GM21786 (cell line): Measurements from ENCODE around the gene CACNA1C.

Experiments
- ATAC-seq: cut with Tn5 transposase; IDR thresholded peaks from one replicate; pipeline ENCODE4 v1.9.1; 2021; ENCODE audit not compliant: unreplicated experiment

CACNA1C gene

DNA sequence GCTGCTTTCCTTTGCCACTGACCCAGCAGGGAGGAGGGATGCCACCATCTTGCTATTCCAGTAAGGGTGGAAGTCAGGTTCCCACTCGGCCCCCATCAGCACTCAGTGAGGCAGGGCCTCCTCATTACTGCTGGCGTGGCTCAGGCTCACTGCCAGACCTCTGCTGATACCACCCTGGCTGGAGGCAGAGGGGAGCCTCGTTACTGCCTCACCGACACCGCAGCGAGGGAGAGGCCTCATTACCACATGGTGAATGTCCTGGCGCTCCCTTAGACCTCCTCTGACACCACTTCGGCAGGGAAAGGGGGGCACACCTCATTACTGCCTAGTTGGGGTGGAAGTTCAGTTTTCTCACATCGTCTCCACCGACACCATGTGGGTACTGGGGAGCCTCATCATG lies 354.1 kb downstream of the CACNA1C start:
- ATAC-seq: no peak

DNA sequence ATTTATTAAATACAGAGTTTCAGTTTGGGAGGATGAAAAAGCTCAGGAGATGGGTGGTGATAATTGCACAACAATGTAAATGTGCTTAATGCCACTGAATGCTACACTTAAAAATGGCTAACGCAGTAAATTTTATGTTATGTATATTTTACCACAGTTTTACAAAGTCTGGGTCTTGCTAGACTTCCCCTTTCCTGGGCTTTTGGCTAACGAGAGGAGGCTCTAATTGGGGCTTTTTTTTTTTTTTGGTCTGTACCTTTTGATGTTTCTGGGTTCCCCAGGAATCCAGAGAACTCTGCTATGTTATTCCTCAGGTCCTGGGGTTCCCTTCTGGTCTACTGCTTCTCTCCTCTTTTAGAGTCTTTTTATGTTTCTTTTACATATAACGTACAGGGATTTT lies 355.5 kb downstream of the CACNA1C start:
- ATAC-seq: no peak

DNA sequence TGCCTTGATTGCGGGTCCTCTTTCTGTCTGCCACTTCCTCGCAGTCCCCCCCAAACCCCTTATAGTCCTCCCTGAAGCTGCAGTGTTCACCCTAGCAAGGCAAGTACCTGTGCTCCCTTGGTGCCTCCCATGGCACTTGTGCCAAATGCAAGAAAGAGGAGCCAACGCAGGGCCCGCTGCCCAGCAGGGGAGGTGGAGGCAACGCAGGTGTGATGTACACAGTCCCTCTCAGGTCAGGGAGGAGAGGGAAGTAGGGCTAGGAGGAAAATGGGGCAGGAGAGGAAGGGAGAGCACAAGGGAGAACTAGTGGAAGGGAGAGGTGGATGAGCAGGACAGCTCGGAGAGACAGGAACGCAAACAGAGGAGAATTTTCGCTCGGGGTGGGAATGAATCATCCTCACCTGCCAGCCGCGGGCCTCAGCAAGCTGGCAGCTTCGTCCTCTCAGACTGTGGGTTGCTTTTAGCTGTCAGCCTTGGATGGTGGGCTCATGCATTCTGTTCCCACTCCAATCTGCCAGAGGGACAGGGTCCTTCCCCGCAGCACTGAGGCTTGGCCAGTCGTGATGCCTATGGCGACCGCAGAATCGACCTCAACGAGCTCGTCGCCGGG lies 357.0 kb downstream of the CACNA1C start:
- ATAC-seq: no peak

DNA sequence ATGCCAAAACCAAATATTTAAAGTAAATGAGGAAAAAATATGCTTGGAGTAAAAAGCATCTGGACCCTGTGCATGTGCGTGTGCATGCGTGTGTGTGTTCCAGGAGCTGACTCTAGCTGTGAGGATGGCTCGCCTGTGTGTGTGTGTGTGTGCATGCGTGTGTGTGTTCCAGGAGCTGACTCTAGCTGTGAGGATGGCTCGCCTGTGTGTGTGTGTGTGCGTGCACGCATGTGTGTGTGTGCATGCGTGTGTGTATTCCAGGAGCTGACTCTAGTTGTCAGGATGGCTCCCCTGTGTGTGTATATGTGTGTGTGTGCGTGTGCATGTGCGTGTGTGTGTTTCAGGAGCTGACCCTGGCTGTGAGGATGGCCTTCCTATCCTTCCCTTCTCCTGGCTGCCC lies 357.7 kb downstream of the CACNA1C start:
- no peak for ATAC-seq

DNA sequence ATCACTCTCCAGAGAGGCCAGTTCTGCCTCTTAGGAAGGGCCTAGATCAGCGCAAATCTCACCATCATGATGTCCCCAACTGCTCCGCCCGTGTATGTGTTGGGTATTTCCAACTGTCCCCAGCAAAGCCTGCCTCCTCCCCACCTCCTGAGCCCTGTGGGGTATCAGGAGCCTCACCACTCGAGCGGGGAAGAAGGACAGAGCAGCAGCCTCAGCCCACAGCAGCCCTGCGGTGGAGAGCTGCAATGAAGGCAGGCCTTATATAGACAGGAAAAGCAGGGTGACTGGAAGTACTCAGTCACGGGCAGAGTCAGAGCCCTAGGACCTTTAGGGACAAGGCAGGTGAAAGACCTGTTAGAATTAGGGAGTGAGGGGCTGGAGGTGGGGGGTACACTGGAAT lies 358.2 kb downstream of the CACNA1C start:
- ATAC-seq: no peak

DNA sequence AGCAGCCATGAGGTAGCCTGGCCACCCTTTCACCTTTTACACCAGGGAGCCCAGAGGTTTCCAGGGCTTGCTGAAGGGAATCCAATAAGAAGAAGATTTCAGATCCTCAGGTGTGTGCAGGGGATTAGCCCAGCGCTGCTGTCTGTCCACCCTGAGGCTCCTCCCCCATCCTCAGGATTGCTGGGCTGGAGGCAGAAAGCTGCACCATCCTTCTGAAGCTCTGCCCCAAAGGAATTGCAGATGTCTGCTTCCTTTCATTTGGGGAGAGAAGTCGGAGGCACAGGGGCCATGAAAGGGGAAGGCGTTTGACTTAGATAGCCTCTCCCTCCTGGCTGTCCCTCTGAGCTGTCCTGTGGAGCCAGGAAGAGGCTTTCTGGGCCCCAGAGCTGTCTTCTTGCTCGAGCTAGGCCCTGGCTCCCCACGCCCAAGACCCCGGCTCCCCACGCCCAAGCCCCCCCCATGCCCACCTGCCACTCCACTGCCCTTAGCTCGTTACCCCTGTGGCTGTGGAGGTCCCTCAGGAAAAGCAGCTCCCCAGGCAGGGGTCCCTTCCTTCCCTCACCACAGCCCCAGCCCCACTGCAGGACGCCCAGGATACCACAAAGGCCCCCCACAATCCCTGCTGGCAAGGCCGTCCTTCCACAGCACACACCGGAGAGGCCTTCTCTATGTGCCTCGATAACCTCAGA lies 359.0 kb downstream of the CACNA1C start:
- no peak for ATAC-seq

DNA sequence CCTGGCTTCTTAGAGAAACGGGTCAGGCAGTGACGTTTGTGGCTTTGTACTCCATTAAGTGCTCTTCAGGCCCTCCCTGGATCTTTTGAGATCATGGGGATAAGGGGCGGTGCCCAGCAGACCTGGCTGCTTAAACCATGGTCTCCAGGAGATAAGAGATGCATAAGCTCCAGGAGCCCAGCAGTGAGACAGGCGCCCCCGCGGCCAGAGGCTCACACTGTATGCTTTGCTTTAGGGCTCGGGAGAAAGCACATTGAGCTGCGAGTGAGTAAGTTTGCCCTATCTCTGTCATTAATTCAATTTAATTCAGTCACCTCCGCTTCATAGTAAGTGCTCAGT lies 359.5 kb downstream of the CACNA1C start:
- no peak for ATAC-seq

DNA sequence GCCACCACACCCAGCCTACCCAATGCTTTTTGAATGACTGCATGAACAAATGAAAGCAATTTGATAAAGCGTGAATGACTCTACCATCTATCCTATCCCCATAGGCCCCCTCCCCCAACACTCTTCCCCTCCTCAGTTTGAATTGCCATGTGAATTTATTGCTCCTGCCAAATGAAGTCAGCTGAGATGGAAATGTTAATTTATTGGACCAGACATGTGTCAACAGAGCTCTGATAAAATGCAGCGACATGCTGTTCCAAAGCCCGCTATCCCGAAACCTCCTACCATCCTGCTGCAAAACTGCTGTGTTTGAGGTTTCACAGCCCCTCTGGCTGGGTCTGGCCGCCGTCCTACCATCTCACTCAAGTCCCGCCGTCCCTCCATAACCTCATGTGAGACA lies 360.5 kb downstream of the CACNA1C start:
- no peak for ATAC-seq

DNA sequence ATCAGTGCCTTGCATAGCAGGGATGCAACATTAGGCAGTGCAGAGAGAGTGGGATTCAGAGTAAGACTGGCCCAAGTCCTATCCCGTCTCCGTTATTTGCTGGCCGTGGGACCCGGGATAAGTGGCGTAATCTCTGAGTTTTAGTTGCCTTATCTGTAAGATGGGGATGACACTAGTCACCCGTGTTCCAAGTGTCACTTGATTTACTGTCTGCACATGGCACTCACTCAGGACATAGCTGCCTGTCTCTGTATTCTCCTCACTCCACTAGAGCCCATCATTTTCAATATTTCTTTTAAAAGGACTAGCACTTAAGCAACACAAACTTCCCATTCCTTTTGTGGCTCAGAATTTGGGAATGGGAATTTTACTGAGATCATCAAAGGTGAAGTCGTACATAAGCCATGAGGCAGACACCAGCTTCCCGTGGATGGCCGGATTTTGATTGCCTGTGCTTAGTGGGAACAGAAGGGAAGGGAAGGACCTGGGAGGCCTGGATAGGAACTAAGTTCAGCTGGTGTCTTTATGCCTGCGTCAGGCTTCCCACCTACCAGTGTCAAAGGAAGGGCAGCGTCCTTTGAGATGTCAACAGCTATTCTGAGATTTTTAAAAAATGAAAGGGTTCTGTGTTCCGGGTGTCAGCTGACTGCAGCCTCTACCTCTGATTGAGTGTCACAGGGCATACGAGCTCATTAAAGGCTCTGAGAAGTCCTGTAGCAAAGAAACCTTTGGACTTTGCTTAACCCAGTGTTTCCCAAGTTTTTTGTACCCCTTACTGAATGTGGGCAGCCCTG lies 361.4 kb downstream of the CACNA1C start:
- ATAC-seq: no peak

DNA sequence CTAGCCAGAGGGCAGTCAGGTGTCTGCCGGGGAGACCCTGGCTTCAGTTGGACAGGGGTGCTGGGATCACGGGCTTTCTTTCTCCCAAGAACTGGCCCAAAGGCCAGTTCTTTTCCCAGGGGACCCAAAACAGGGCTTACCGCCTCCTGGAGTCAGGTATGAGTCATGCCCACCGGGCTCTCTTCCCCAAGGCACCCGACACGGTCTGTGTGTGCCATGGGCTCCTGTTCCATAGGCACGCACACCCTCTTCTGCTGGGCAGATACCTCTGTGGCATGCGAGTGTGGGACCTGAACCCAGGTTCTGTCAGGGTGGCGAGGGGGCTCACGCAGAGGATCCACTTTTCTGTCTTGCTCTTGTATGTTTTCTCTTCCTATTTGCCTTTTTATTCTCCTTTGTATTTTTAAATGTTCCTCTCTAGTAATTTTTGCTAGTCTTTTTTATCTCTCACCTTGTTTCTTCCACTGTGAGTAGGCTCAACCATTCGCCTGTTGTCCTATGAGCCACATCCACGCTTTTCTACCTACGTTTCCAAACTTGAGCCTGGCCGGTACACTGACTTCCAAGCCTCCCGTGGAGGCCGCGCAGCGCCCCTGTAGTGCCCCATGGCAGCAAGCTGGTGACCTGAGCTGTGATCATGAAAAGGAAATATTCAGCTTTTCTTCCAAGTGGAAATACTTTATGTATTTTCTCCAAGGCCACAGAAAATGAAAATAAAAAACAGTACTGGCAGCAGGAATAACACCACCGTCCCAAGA lies 362.2 kb downstream of the CACNA1C start:
- no peak for ATAC-seq

DNA sequence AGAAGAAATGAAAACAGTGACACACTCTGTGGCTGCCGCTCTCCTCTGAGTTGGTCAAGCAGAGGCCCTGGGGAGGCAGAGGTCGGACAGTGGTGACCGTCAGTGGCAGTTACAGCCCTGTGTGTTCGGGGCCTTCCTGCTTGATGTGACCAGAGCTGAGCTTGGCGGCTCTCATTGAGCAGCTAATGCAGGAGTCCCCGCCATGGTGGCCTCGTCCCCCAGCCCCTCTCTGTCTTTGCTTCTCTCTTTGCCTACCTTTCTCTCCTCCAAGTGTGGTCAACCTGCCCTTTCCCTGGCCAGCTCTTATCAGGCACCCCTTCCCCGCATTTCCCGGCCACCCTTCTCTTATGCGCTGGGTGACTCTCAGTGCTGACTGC lies 362.8 kb downstream of the CACNA1C start:
- no peak for ATAC-seq

DNA sequence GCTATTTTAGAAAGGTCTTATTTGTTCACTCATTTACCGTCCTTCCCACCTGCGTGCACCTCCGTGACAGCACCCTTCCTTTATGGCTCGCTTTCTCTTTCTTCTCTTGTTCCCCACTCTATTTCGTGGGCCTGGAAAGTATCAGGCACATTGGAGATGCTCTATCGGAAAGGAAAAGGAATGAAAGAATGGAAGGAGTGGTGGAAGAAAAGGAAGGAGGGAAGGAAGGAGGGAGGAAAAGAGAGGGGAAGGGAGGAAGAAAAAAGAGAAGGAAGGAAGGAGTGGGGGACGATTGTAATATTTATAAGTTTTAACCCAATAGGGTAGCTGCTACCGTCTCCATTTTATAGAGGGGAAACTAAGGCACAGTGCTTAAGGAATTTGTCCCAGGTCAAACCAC lies 363.4 kb downstream of the CACNA1C start:
- no peak for ATAC-seq

DNA sequence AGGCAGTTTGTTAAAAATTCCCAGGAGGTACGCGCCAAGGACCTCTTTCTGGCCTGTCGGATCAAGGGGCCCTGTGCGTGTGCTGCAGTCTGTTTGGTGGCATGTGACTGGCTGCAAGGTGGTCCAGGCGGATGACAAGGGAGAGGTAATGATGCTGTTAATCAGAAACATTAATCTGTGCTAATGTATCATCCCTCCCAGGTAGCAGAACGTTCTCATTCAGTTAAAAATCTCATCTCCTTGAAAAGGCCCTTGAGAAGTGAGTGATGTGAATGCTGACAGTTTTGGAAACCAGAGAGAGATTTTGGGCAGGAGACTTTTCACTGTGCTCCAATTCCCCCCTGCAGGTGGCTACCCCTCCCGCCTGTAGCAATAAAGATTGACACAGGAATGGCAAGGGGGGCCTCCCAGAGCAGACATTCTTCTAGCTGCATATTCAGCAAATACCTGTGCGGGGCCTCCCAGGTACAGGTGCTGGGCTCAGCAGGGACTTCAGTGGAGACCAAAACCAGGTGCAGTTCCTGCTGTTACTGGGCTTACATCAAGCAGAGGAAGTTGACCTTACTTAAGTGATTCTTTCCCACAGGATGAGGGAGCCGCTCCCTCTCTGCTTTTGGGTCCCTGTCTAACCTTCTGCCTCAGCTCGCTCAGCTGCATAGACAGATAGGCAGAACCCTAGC lies 364.8 kb downstream of the CACNA1C start:
- no peak for ATAC-seq

DNA sequence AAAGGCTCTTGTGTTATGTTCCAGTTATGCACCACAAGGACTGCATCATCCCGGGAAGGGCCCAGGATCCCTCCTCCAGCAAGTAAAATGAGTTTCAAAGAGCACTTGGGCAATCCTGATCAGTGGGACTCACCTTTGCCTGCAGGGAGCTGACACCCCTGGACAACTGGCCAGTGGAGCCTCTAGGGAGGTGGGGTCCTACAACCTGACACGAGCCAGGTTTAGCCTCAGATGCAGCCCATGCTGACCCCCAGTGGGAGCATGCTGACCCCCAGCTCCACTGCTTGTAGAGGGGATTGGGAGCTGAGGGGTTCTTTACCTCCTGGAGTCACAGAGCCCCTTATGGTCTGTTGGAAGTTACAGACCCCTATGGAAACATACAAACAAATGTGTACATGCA lies 365.8 kb downstream of the CACNA1C start:
- ATAC-seq: no peak

DNA sequence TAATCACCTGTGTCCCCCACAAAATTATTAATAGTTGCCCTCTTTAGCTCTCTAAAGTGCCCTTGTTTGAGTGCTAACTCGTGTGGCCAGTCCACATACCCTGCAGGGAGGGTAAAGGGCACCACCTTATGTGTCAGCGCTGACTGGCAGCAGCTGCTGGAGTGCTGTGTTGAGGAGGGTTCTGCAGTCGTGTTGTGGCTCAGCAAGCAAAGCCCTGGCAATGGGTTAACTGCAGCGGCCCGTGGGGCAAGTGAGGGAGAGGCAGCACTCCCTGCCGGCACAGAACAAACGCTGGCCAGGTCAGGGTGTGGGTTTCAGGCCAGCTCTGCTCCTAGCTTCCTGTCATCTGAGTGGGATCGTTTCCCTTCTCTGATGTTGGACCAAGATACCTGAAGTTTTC lies 369.8 kb downstream of the CACNA1C start:
- ATAC-seq: no peak

DNA sequence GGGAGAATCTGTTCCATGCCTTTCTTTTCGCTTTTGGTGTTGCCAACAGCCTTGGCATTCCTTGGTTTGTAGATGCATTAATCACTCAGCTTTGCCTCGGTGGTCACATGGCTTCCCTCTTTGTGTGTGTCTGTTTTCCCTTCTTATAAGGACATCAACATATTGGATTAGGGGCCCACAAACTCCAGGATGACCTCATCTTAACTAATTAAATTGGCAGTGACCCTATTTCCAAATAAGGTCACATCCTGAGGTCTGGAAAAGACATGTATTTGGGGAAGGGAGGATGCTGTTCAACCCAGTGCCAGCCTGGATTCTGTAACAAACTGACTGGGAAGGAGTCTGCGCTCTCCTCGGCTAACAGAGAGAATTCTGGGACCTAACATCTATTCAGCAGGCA lies 376.2 kb downstream of the CACNA1C start:
- no peak for ATAC-seq

DNA sequence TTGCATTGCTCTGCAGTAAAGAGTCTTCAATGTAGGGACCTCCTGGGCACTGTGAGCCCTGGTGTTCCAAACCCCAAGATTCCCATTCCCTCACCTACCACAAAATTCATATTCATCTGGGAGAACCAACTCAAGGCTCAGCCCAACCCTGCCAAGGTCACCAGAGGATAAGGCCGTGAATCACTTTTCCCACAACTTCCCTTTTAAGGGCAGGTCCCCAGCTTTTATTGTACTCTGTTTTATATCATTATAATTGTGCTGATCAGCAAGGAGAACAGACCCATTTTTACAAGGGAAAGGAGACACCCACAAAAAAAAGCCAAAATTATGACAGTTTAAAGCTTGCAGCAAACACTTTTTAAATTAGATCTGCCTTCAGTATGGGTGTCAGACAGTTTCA lies 379.0 kb downstream of the CACNA1C start:
- no peak for ATAC-seq

DNA sequence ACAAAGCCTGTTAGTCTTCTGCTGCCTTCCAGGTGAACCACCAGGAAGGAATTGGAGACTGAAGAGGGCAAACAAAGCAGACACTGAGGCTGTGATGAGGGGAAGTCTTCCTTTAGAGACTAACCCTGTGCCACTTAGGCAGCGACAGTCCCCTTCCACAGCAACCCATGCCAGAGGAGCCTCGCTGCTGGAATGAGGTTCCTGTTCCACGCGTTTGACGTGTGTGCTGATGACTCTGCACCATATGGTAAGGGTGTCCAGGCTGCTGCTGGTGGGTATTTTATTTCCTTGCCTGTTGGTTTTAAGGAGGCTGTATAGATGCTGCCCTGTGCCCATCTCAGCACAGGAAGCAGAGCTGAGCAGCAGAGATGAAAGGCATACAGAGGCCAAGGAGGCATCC lies 380.1 kb downstream of the CACNA1C start:
- ATAC-seq: no peak

DNA sequence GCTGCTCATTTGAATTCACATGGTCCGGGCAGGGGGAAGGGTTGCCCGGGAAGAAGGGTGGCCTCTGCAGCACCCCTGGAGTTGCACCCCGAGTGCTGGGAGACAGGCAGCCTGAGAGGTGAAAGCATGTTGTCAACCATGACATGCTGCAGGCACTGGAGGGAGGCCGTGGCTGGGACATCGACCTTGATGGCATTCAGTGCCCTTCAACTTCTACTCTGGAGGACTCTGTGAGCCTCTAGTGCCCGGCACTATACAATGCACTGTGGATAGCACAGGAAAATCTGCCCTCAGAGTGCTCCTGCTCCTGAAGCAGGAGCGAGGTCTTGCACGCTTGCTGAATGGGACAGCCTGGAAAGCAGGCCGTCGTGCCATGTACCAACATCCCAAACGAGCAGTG lies 382.7 kb downstream of the CACNA1C start:
- ATAC-seq: no peak

DNA sequence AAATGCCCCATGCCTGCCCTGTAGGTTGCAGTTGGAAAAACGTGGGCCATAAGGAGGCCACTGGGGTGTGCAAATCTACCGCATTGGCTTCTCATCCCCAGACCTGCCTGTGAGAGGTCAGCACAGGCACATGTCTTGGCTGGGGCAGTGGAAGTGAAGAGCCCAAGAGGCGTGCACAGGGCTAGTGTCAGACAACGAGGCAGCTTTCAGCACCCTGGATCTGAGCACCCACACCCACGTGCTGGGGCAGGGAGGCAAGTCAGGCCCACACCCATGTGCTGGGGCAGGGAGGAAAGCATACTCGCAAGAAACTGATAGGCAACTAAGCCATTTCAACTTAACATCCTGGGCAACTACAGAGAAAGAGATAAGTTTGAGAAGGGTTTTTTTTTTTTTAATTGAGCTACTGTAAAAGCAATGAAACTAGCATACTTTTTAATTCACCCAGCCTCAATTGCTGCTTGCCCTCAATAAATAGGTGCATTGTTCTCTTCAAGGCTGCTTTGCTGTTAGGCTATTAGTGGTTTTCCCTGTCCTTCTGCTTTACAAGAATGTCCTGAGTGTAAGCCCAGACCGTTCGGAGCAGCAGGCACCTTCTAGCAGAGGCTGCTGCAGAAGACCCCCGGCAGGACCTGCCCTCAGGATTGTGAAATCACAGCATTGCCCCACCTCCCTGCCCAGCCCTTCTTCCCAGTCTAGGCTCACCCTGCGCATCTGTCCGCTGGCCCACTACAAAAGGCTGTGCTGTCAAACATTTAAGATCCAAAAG lies 386.7 kb downstream of the CACNA1C start:
- no peak for ATAC-seq
